HCT116 (cell line): Measurements from ENCODE around the gene MTREX. TPM values are rescaled to one million over a fixed set of nuclear protein-coding genes. Genes with fewer than 3 reads are reported as not detected.

Source experiments
- ATAC-seq: fragments of 200-7000 bp; cut with Tn5 transposase; 2 replicates; pipeline ENCODE4 v1.9.1; 2020; ENCODE audit warnings: mild to moderate bottlenecking, moderate library complexity
- BruUV-seq: library from RNA; stranded (reverse); fragments of 400-500 nt; replicated peaks from 2 replicates; lab custom pipeline; 2021; lab: Mats Ljungman, UMichigan
- CTCF ChIA-PET: fragments of 300-600 bp; sonication (Branson Sonifier 250); formaldehyde crosslinking; loops from one replicate; lab custom pipeline; 2021; ENCODE audit warnings: antibody characterized with exemption; lab: Charles Lee
- POLR2A ChIA-PET: fragments of 300-600, 350-600 bp; sonication (Branson Sonifier 250); formaldehyde crosslinking; loops from one replicate; lab custom pipeline; 2021; ENCODE audit warnings: antibody characterized with exemption; lab: Charles Lee
- RAD21 ChIA-PET, 2 experiments: fragments of 300-600 bp; sonication (Branson Sonifier 250); formaldehyde crosslinking; loops; one replicate each; lab custom pipeline; 2023; ENCODE audit warnings: low total read pairs in 2 of 2; ENCODE audit not compliant: uncharacterized antibody in 2 of 2, unreplicated experiment in 2 of 2, low non-redundant PET in 1 of 2; lab: Charles Lee
- DNase-seq: peaks from one replicate; pipeline ENCODE4 v3.0.0-alpha.2; 2010; ENCODE audit warnings: low read depth, low spot score
- H2AFZ ChIP-seq: fragments of 200-600 bp; shearing (Covaris generic), sonication (generic); 2 replicates; pipeline ENCODE4 v1.6.1; 2017; ENCODE audit warnings: low read depth, mixed run types, mixed read lengths, antibody characterized with exemption, low read length; ENCODE audit not compliant: poor library complexity, severe bottlenecking
- H3K27ac ChIP-seq: 2 replicates; pipeline ENCODE4 v1.5.1; 2012; ENCODE audit warnings: low read depth, low read length
- H3K27me3 ChIP-seq: fragments of 200-600 bp; sonication (generic); 2 replicates; pipeline ENCODE4 v1.6.1; 2016; ENCODE audit warnings: mixed run types, low read length, mixed read lengths; ENCODE audit not compliant: insufficient read depth
- H3K36me3 ChIP-seq, 2 experiments: fragments of 200-500 bp in 1 of 2; fragments of 200-600 bp in 1 of 2; sonication (Bioruptor generic) in 1 of 2; sonication (generic) in 1 of 2; 2 replicates each; pipeline versions ENCODE4 v1.5.1 to v1.6.1; 2014 to 2016; ENCODE audit warnings: low read length in 2 of 2, inconsistent platforms in 1 of 2, mixed read lengths in 1 of 2, mixed run types in 1 of 2; ENCODE audit not compliant: insufficient read depth in 2 of 2, control insufficient read depth in 1 of 2
- H3K4me1 ChIP-seq, 2 experiments: fragments of 200-600 bp in 1 of 2; sonication (generic) in 1 of 2; 2 replicates each; pipeline versions ENCODE4 v1.5.1 to v1.6.1; 2012 to 2017; ENCODE audit warnings: low read length in 2 of 2, inconsistent platforms in 1 of 2, mild to moderate bottlenecking in 1 of 2, mixed read lengths in 1 of 2, mixed run types in 1 of 2, moderate library complexity in 1 of 2; ENCODE audit not compliant: insufficient read depth in 2 of 2, control insufficient read depth in 1 of 2
- H3K4me2 ChIP-seq: fragments of 200-600 bp; sonication (generic); 2 replicates; pipeline ENCODE4 v1.6.1; 2017; ENCODE audit warnings: mixed run types, low read length, mixed read lengths
- H3K4me3 ChIP-seq, 2 experiments: fragments of 200-600 bp in 1 of 2; sonication (generic) in 1 of 2; replicated peaks in 1 of 2; 2 replicates each; pipeline ENCODE4 v1.5.1; 2011 to 2016; ENCODE audit warnings: low read length in 2 of 2, control low read depth in 1 of 2, low read depth in 1 of 2, mild to moderate bottlenecking in 1 of 2, mixed read lengths in 1 of 2, mixed run types in 1 of 2
- H3K79me2 ChIP-seq: fragments of 200-600 bp; sonication (generic); 2 replicates; pipeline ENCODE4 v1.6.1; 2017; ENCODE audit warnings: mild to moderate bottlenecking, mixed run types, low read length, moderate library complexity, mixed read lengths; ENCODE audit not compliant: insufficient read depth
- H3K9ac ChIP-seq: fragments of 200-600 bp; sonication (generic); 2 replicates; pipeline ENCODE4 v1.6.1; 2016; ENCODE audit warnings: low read length, mixed read lengths
- H3K9me2 ChIP-seq: fragments of 200-600 bp; sonication (generic), shearing (Covaris generic); 2 replicates; pipeline ENCODE4 v1.6.1; 2017; ENCODE audit warnings: mixed run types, mild to moderate bottlenecking, moderate library complexity; ENCODE audit not compliant: insufficient read depth
- H3K9me3 ChIP-seq, 2 experiments: fragments of 200-500 bp in 1 of 2; fragments of 200-600 bp in 1 of 2; sonication (Bioruptor generic) in 1 of 2; sonication (generic) in 1 of 2; 2 replicates each; pipeline ENCODE4 v1.6.1; 2014 to 2017; ENCODE audit warnings: low read length in 2 of 2, mixed read lengths in 2 of 2, inconsistent platforms in 1 of 2, low read depth in 1 of 2, mild to moderate bottlenecking in 1 of 2, mixed run types in 1 of 2, moderate library complexity in 1 of 2; ENCODE audit not compliant: control insufficient read depth in 1 of 2, insufficient read depth in 1 of 2
- H4K20me1 ChIP-seq: fragments of 200-600 bp; sonication (generic), shearing (Covaris generic); 2 replicates; pipeline ENCODE4 v1.6.1; 2017; ENCODE audit warnings: mixed run types, mild to moderate bottlenecking, moderate library complexity; ENCODE audit not compliant: insufficient read depth
- CBX3 ChIP-seq: IDR thresholded peaks from 2 replicates; pipeline ENCODE4 v1.6.1; 2012; ENCODE audit warnings: low read depth
- EGR1 ChIP-seq: IDR thresholded peaks from 2 replicates; pipeline ENCODE4 v1.6.1; 2012; ENCODE audit warnings: low read depth
- ELF1 ChIP-seq: IDR thresholded peaks from 2 replicates; pipeline ENCODE4 v1.6.1; 2012; ENCODE audit warnings: low read depth, borderline replicate concordance
- EZH2 ChIP-seq: fragments of 200-600 bp; sonication (generic); IDR thresholded peaks from 2 replicates; pipeline ENCODE4 v1.6.1; 2017; ENCODE audit warnings: antibody characterized with exemption, mixed run types
- FOSL1 ChIP-seq: IDR thresholded peaks from 2 replicates; pipeline ENCODE4 v1.6.1; 2012; ENCODE audit warnings: low read depth
- JUND ChIP-seq: IDR thresholded peaks from 2 replicates; pipeline ENCODE4 v1.6.1; 2012
- POLR2AphosphoS5 ChIP-seq: IDR thresholded peaks from 2 replicates; pipeline ENCODE4 v1.6.1; 2011; ENCODE audit warnings: mild to moderate bottlenecking, low read depth, low read length, moderate library complexity
- RAD21 ChIP-seq: IDR thresholded peaks from 2 replicates; pipeline ENCODE4 v1.6.1; 2012; ENCODE audit warnings: low read depth, mild to moderate bottlenecking
- REST ChIP-seq: IDR thresholded peaks from 2 replicates; pipeline ENCODE4 v1.6.1; 2012; ENCODE audit warnings: low read depth
- SIN3A ChIP-seq: IDR thresholded peaks from 2 replicates; pipeline ENCODE4 v1.6.1; 2012; ENCODE audit warnings: low read depth
- TCF7L2 ChIP-seq: IDR thresholded peaks from 2 replicates; pipeline ENCODE4 v1.7.0; 2011; ENCODE audit warnings: borderline replicate concordance, inconsistent platforms; ENCODE audit not compliant: insufficient read depth, insufficient read length; ENCODE audit errors: extremely low read depth
- intact Hi-C: fragments of 100-400 bp; cut with micrococcal nuclease; formaldehyde crosslinking; loops from 2 replicates; pipeline ENCODE4 v1.10.0; 2022
- total RNA-seq: library from RNA; stranded (reverse); gene quantifications from one replicate; pipeline ENCODE4 v1.2.1, GENCODE V29; 2021; ENCODE audit not compliant: unreplicated experiment
- TF ChIP-seq, protein P1 (sequence below): IDR thresholded peaks from 2 replicates; pipeline ENCODE4 v1.6.1; 2011; ENCODE audit warnings: mild to moderate bottlenecking, low read length, moderate library complexity; ENCODE audit not compliant: insufficient replicate concordance; ENCODE audit errors: extremely low read depth
- TF ChIP-seq, protein P2 (sequence below): IDR thresholded peaks from 2 replicates; pipeline ENCODE4 v1.6.1; 2012

The MTREX gene
- total RNA-seq, 1 experiment from 2014 or later = 101 TPM

GRCh38 chr5:55421074-55421529, 113.3 kb downstream of the MTREX start:
- ChIA-PET CTCF (no interaction called here), RAD21 (no interaction called here), POLR2A (no interaction called here)
- H3K4me3 ChIP-seq = no peak overlapping the region
- no peaks in the 10 kb centered on the region for H3K4me1 ChIP-seq
- no peak overlapping the region for H3K9ac ChIP-seq
- H2AFZ ChIP-seq = no peak overlapping the region
- no peak overlapping the region for H3K4me2 ChIP-seq
- peaks cover 21 to 49% of the 10 kb centered on the region in 2 experiments; a peak in 3 of 4 replicates for H3K36me3 ChIP-seq
- DNase-seq (no peak), ATAC-seq (no peak)
- no peaks in the 10 kb centered on the region for H4K20me1 ChIP-seq
- H3K27ac ChIP-seq = no peak overlapping the region
- intact Hi-C loops = no loop called here
- no peaks in the 10 kb centered on the region for H3K9me3 ChIP-seq
- no peaks in the 10 kb centered on the region for H3K27me3 ChIP-seq
- H3K9me2 ChIP-seq = no peaks in the 10 kb centered on the region
- TF ChIP-seq SIN3A = no peak
- no peak for TF ChIP-seq ELF1
- no peak for TF ChIP-seq TCF7L2
- TF ChIP-seq FOSL1 = no peak
- TF ChIP-seq, protein P1, sequence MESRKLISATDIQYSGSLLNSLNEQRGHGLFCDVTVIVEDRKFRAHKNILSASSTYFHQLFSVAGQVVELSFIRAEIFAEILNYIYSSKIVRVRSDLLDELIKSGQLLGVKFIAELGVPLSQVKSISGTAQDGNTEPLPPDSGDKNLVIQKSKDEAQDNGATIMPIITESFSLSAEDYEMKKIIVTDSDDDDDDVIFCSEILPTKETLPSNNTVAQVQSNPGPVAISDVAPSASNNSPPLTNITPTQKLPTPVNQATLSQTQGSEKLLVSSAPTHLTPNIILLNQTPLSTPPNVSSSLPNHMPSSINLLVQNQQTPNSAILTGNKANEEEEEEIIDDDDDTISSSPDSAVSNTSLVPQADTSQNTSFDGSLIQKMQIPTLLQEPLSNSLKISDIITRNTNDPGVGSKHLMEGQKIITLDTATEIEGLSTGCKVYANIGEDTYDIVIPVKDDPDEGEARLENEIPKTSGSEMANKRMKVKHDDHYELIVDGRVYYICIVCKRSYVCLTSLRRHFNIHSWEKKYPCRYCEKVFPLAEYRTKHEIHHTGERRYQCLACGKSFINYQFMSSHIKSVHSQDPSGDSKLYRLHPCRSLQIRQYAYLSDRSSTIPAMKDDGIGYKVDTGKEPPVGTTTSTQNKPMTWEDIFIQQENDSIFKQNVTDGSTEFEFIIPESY = no peak
- no peak for TF ChIP-seq RAD21
- TF ChIP-seq JUND = no peak
- TF ChIP-seq POLR2AphosphoS5 = no peak
- TF ChIP-seq CBX3 = no peak
- no peak for TF ChIP-seq EZH2
- TF ChIP-seq EGR1 = no peak
- no peak for TF ChIP-seq REST
- TF ChIP-seq, protein P2, sequence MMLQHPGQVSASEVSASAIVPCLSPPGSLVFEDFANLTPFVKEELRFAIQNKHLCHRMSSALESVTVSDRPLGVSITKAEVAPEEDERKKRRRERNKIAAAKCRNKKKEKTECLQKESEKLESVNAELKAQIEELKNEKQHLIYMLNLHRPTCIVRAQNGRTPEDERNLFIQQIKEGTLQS = no peak
- BruUV-seq = no TSS peak
- H3K79me2 ChIP-seq = no peaks in the 10 kb centered on the region
